HuH-7.5 (cell line): ENCODE results near the gene GNAS-AS1.

Source experiments
- DNase-seq: peaks from one replicate; pipeline ENCODE4 v3.0.0; 2011; ENCODE audit warnings: low spot score

Gene GNAS-AS1

GRCh38 chr20:58778760-58779159, 71.9 kb downstream of the GNAS-AS1 start:
- no peak for DNase-seq

GRCh38 chr20:58777657-58778056, 73.0 kb downstream of the GNAS-AS1 start:
- no peak for DNase-seq

- DNase-seq: no peak
Observed at GRCh38 chr20:58776109-58776508, 74.6 kb downstream of the GNAS-AS1 start.

- DNase-seq: no peak
Observed at GRCh38 chr20:58775371-58775770, 75.3 kb downstream of the GNAS-AS1 start.

- no peak for DNase-seq
Observed at GRCh38 chr20:58774667-58775263, 75.9 kb downstream of the GNAS-AS1 start.

- DNase-seq: no peak
Observed at GRCh38 chr20:58774214-58774613, 76.5 kb downstream of the GNAS-AS1 start.

- DNase-seq: no peak
Observed at GRCh38 chr20:58772786-58773185, 77.9 kb downstream of the GNAS-AS1 start.
